NCI-H2171 (cell line): ENCODE measurements around the gene TUBG1.

Experiments used
- DNase-seq: peaks from one replicate; lab custom pipeline; 2025; lab: John Stamatoyannopoulos, UW

Gene TUBG1

DNA sequence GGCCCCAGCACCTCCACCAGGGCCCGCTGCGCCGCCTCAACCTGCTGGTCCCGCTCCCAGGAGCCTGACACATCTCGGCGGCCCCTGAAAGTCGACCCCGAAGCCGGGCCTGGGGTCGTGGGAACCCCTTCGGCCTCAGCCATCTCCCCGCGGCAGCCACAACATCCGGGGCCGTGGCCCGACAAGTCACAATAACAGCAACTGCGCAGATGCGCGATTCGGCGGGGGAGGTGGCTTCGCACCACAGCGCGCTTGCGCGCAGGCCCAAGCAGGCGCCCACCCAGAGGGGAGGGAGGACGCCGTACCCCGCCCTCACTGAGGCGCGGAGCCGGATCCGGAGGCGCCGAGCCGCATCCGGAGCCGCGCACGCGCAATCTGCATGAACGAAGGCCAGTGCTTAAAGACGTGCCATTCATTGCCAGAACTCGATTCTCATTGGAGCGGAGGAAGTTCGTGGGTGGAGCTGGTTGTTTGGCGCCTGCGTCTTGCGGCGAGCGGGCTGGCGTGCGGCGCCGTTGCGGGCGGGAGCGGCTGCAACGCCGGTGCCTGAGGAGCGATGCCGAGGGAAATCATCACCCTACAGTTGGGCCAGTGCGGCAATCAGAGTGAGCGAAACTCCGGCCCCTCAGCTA lies at the start of gene TUBG1, which contains the start of gene RETREG3:
Gene TUBG1 (plus strand): TSS at position 502 of the 632 bp plus-strand sequence. CDS start 55 bp downstream, at position 557.
Gene RETREG3 (minus strand): TSS at position 193 of the 632 bp plus-strand sequence. CDS start 50 bp downstream, at position 143.
- peak; percentile 98 for DNase-seq

DNA sequence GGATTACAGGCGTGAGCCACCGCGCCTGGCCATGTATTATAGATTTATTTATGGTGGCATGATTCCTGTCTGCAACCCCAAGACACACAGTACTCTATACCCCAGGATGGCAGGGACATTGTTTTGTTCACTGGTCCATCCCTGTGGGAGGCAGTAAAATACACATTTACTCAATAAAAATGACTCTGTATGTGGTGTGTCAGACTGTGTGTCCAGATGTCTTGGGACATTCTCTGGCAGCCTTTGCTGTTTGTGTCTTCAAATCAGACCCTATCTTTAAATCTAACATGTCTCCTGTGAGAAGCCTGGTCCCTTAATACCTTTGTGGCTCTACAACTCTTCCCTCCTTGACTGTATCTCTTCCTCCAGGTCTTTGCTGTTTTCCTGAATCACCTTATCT lies 49.2 kb upstream of the TUBG1 start:
- no peak for DNase-seq

DNA sequence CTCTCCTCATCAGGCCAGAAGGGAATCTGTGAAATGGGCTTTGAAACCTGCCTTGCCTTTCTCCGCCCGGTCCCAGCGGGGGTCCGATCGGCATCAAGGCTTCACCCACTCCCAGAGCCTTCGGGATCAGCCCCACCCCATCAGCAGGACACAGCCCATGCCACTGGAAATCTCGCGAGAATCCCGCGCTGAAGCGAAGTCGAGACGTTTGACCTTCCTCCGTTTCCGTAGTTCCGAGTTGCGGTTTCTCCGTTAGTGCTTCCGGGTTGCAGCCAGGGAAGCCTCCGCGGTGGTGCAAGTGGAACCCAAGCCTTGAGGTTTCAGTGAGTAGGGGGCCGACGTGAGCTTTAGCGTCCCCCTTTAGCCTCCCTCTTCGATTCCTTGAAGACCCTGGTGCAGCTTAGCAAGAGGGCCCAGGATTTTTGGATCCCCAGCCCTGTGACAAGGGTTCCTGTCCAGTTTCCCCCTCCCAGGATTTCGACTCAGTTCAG lies 47.5 kb upstream of the TUBG1 start, which contains the start of gene COASY:
Gene COASY (plus strand): TSS at position 252 of the 491 bp plus-strand sequence. CDS start 475 bp downstream, outside the sequence.
- DNase-seq: peak; percentile 97

DNA sequence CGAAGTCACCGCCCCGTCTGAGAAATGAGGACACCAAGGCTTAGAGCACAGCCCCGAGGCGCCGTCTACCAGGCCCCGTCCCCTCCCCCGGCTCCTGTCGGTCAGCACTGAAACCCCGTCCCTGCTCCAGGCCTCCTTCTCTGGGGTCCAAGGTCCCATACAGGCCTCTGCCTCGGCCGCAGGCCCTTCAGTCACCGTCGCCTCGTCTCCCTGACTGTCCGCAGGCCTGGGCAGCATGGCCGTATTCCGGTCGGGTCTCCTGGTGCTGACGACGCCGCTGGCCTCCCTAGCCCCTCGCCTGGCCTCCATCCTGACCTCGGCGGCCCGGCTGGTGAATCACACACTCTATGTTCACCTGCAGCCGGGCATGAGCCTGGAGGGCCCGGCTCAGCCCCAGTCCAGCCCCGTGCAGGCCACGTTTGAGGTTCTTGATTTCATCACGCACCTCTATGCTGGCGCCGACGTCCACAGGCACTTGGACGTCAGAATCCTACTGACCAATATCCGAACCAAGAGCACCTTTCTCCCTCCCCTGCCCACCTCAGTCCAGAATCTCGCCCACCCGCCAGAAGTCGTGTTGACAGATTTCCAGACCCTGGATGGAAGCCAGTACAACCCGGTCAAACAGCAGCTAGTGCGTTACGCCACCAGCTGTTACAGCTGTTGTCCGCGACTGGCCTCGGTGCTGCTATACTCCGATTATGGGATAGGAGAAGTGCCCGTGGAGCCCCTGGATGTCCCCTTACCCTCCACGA lies 46.9 kb upstream of the TUBG1 start:
- no peak for DNase-seq

DNA sequence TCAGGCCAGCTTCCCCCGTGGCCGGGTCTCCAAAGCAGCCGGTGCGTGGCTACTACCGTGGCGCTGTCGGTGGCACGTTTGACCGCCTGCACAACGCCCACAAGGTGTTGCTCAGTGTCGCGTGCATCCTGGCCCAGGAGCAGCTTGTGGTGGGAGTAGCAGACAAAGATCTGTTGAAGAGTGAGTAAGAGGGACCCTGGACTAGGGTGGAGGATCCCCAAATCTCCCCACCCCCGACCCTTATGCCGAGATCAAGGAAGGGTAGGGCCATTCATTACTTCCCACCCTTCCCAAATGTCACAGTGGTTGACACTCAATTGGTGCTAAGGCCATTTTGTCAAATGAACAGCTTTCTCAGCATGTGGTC lies 46.4 kb upstream of the TUBG1 start:
- no peak for DNase-seq

DNA sequence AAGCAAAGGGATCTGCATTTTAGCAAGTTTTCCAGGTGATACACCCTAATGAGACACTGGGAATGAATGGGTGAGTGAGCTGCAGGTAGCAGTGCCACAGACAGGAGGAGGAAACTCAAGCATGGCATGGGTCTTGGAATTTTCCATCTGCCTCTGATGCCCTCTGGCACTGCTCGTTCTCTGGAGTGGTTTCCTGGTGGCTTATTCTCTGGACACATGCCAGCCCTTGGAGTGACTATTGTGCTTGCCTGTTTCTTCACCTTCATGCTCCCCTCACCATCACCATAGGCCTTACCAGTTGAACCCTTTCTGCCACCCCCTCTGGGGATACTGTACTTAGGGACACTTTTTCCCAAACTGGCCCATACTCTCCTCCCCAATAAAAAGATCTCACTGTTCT lies 45.9 kb upstream of the TUBG1 start:
- no peak for DNase-seq

DNA sequence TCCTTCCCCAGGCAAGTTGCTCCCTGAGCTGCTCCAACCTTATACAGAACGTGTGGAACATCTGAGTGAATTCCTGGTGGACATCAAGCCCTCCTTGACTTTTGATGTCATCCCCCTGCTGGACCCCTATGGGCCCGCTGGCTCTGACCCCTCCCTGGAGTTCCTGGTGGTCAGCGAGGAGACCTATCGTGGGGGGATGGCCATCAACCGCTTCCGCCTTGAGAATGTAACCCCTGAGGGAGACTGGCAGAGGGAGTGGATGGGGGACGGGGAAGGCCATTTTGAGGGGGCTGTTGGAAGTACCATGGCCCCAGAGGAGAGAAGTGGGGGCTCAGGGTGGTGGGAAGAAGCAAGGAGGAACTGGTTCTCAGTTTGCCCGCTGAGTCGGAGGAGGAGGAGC lies 45.5 kb upstream of the TUBG1 start:
- no peak for DNase-seq

DNA sequence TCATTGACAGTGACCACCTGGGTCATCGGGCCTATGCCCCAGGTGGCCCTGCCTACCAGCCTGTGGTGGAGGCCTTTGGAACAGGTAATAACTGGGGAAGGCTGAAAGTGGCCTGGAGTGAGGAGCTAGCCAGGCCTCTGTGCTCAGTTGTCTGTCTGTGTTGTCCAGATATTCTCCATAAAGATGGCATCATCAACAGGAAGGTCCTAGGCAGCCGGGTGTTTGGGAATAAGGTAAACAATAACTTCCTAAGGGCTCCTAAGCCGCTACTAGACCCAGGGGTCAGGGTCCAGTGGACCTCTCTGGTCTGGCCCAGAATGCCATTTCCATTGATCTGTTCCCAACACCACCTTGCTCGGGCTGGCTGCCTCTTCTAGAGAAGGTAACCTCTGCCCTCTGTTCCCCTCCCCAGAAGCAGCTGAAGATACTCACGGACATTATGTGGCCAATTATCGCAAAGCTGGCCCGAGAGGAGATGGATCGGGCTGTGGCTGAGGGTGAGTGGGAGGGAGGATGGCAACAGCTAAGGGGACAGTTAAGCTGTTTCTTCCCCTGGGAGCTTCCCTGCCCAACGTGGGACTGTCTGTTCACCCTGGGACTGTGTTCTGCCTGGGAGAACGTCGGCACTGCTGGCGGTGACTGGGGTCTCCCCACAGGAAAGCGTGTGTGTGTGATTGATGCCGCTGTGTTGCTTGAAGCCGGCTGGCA lies 44.5 kb upstream of the TUBG1 start:
- no peak for DNase-seq

DNA sequence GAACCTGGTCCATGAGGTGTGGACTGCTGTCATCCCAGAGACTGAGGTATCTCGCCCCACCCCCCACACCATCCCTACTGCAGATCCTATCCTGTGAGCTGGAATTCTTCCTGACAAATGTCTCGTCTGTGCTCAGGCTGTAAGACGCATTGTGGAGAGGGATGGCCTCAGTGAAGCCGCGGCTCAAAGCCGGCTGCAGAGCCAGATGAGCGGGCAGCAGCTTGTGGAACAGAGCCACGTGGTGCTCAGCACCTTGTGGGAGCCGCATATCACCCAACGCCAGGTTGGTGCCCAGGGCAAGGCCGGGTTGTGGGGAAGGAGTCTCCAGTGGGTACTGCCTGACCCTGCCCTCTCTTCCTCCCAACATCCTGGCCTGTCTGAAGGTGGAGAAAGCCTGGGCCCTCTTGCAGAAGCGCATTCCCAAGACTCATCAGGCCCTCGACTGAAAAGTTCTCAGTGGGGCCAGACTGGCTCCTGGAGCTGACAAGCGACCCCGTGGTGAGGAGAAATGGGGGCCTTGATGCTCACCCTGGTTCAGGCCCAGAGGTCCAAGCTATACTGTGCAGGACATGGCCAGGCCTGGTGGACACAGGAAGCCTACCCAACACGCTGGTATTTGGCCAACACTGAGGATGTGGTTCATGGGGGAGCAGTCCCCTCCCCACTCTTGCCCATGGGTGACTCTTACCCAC lies 43.8 kb upstream of the TUBG1 start:
- no peak for DNase-seq

DNA sequence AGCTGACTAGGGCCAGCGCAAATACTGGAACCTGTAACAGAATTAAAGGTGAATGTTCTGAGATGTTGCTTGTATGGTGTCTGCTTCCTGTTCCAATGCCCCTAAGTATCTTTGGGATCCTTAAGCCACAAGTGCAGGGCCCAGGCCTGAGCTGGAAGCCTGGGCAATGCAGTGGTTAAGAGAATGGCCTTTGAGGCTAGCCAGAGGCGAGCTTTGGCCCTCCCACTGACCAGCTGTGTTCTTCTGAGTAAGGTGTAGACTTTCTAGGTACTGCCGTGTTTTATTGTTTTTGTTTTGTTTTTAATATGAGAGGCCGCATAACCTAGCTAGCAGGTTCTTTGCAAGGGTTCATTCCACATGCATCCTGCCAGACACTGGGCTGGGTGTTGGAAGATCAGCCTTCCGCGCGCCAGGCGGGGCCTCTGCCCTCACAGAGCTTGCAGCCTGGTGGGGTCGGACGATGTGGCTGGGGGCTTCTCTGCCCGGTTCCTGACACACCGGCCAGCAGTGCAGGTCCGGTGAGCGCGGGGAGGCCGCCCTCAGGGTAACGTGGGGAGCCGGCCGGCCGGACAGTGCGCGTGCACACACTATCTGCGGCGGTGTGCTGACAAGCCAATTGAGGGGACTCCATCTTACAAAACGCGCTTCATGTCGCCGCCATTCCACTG lies 43.1 kb upstream of the TUBG1 start:
- no peak for DNase-seq

DNA sequence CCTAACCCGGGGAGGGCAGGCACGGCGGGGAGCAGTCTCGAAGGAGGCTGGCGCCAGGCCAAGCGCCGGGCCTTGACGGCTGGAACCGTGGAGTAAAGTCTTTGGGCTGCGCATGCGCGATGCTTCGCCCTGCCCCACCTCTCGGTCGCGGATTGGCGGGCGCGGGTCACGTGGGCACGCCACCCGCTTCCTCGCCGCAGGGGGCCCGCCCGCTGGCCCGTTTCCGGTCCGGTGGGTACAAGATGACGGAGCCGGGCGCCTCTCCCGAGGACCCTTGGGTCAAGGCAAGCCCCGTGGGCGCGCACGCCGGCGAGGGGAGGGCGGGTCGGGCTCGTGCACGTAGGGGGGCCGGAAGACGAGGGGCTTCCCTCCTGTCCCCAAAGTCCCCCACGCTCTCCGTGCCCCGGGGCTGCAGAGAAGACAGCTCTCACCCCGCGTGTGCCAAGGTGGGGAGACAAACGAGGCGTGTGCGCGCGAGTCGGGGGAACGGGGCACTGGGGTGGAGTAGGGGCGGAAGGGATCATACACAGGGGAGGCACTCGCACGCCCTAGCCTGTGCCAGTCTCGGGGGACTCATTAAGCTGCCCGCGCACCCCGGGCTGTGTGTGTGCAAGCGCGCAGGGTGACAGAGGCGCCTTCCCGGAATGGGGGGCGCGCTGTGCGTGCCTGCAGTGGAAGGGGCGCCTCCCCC lies 42.5 kb upstream of the TUBG1 start, which contains the start of gene MLX:
Gene MLX (plus strand): TSS at position 218 of the 691 bp plus-strand sequence. CDS start 25 bp downstream, at position 243.
- peak; percentile 93 for DNase-seq

DNA sequence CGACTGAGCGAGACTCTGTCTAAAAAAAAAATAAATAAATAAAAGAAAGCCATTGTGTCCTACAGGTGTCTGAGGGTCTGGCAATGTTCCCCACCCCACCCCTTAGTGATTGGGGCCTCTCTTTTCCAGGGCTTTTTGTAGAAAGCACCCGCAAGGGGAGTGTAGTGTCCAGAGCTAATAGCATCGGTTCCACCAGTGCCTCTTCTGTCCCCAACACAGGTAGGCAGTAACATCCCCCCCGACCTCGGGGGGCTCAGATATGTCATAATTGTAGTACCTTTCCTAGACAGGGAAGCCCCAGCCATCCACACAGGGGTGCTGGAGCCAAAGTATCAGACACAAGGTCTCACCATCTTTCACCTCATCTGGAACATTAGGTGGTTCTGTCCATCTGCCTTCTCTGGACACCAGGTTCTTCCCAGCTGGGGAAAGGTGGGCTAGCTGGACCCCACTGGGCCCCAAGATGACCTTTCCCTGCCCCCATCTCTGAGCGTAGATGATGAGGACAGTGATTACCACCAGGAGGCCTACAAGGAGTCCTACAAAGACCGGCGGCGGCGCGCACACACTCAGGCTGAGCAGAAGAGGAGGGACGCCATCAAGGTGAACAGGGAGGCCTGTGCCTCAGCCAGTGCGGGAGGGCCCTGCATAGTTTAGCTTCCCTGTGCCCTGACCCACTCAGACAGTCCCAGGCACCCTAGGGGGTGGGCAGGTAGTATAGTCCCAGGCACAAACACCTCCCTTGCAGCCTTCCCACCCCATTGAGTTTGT lies 41.0 kb upstream of the TUBG1 start:
- DNase-seq: no peak

DNA sequence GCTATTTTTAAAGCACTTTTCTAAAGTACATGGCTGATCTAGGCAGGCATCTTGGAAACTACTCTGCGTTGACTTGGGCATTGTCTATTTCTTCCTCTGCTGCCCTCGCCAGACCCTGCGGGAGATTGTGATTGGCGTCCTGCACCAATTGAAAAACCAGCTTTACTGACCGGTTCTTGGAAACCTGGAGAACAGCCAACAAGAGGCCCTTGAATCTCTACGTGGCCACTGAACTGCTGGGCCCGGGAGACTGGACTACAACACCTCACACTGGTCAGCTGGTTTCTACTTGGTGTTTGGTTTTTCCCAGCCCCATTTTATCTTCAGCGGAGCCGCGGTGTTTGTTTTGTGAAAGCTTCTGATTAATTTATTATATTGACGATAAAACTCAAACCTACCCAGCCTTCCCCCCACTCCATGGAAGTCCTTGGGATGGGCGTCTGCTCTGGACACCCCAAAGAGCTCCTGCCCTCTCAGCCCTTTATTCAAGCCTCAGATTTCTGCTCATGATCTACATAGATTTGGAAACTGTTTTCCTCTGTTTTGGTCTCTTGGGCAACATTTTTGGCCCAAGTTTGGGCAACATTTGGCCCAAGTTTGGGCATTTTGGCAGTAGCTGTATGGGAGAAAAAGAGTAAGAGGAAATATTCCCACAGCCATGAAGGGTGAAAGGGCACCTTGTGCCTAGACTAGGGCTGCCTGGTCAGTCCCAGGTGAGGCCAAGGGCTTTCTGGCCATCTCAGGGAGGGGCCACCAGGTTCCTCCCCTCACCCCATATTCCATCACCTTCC lies 37.9 kb upstream of the TUBG1 start:
- no peak for DNase-seq

DNA sequence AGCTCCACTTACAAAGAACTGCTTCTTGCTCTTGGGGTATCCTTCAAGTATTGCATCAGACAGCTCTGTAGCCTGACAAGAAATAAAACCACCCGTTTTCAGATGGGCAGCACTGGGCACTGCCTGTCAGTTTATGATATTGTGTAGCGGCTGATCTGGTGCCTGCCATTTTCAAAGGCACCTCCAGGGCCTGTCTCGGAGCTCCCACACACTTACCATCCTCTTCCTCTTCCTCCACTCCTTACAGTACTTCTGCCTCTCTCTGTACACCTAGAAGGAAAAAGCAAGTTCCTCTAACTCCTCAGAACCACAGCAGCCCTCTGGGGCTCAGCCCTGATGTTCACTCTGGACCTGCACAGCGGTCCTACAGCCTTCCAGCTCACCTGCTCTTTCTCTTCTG lies 36.4 kb upstream of the TUBG1 start:
- no peak for DNase-seq

DNA sequence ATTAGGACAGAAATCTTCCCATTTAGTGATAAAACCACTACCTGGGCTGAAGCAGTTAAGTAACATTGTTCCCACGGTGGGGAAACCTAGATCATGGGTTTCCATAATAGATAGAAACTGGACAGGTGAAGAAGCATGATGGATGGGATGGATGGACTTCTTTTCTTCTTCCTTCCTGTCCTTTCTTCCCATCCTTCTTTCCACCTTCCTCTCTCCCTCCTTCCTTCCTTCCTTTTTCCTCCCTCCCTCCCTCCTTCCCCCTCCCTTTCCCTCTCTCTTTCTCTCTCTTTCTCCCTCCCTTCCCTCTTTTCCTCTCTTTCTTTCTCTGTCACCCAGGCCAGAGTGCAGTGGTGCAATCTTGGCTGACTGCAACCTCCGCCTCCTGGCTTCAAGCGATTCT lies 35.0 kb upstream of the TUBG1 start:
- DNase-seq: no peak

DNA sequence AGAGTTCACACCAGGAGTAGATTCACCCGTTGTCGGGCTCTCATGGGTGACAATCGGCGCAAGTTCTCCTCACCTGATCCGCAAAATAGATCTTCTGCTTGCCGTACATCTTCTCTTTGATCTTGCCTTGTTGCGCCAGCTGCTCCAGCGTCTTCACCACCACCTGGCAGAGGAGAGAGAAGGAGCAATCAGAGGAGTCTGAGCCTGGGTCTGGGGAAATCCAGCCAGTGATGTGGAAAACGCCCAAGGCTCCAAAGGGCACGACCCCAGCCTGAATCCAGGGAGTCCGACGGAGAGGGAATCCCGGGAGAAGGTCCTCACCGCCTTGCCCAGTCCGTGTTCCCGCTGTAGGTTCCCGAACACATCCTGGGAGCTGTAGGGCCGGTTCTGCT lies 32.3 kb upstream of the TUBG1 start:
- DNase-seq: peak; percentile 7

DNA sequence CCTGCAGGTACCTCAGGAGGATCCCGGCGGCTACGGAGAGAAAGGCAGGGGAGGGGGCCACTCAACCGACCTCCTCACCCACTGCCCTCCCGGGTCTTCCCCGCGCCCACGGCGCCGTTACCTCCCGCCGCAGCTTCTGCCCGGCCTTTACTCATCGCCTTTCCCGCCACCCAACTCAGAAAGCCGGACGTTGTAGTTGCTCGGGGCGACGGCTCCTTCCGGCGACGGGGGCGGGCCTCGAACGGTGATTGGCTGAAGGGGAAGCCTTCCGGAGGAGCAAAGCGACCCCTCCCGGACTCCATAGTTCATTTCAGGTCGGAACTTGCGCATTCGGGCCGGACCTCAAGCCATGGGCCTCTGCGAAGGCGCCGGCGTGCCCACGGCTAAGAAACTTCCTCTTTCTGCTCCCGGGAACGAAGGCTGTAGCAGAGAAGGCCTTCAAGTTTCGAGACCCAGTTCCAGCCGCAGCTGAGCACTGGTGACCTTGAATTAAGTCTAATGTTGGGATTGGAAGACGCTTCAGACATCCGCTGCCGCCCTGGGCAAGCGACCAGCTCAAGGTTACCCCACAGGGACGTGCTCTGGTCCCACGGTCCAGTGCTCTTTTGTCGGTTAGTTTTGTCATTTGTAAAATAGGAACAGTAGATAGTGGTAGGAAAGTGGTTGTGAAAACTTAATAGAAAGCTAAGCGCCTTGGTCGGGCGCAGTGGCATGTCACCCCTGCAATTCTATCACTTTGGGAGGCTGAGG lies 31.8 kb upstream of the TUBG1 start, which contains the start of gene PSMC3IP:
Gene PSMC3IP (minus strand): TSS at position 198 of the 750 bp plus-strand sequence. CDS start 43 bp downstream, at position 155.
- peak; percentile 88 for DNase-seq

DNA sequence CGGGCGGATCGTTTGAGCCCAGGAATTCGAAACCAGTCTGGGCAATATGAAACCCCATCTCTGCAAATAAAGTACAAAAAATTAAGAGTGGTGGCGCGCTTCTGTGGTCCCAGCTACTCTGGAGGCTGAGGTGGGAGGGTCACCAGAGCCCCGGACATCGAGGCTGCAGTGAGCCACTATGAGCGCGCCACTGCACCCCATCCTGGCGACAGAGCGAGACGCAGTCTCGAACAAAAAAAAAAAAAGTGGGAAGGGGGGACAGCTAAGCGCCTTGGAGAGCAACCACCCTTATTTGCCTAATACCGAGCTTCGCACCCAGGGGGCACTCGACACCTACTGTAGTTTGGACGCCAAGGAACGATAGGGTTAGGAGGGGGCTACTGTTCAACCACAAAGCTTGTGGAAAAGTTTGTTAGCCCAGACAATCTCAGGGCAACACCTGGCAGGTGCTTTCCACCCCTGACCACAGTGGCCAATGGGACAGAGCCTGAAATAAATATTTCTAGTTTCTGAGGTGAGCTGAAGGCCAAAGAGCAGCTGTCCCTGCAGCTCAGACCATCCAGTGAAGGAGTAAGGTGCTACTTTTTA lies 31.1 kb upstream of the TUBG1 start:
- peak; percentile 82 for DNase-seq
